Measurements from ENCODE around the gene DLK2.

- no peak for TF ChIP-seq POLR2A (IDR thresholded peaks at IDR 0.05)
- TF ChIP-seq CTCF (IDR thresholded peaks at IDR 0.05) = no peak
These were observed 4.7 kb upstream of the DLK2 start for GRCh38 chr6:43460032-43460431.
